HCT116 (cell line): ENCODE measurements around the gene BTG3.

ENCODE experiments used
- EZH2 ChIP-seq: fragments of 200-600 bp; sonication (generic); IDR thresholded peaks from 2 replicates; pipeline ENCODE4 v1.6.1; 2017; ENCODE audit warnings: antibody characterized with exemption, mixed run types
- POLR2AphosphoS5 ChIP-seq: IDR thresholded peaks from 2 replicates; pipeline ENCODE4 v1.6.1; 2011; ENCODE audit warnings: mild to moderate bottlenecking, low read depth, low read length, moderate library complexity
- YY1 ChIP-seq: IDR thresholded peaks from 2 replicates; pipeline ENCODE4 v1.6.1; 2011; ENCODE audit warnings: low read length, low read depth, moderate library complexity, mild to moderate bottlenecking; ENCODE audit not compliant: insufficient replicate concordance; ENCODE audit errors: extremely low read depth
- TF ChIP-seq, protein P1 (sequence below), 3 experiments: fragments of 200-600 bp in 1 of 3; sonication (generic) in 1 of 3; IDR thresholded peaks in 2 of 3; conservative IDR thresholded peaks in 1 of 3; 2 replicates each; pipeline ENCODE4 v1.5.1; 2012 to 2017; ENCODE audit warnings: low read depth in 2 of 3, low read length in 2 of 3, antibody characterized with exemption in 1 of 3, borderline replicate concordance in 1 of 3, control low read depth in 1 of 3, mild to moderate bottlenecking in 1 of 3, mixed read lengths in 1 of 3, mixed run types in 1 of 3, moderate library complexity in 1 of 3; ENCODE audit not compliant: insufficient read depth in 1 of 3

DNA sequence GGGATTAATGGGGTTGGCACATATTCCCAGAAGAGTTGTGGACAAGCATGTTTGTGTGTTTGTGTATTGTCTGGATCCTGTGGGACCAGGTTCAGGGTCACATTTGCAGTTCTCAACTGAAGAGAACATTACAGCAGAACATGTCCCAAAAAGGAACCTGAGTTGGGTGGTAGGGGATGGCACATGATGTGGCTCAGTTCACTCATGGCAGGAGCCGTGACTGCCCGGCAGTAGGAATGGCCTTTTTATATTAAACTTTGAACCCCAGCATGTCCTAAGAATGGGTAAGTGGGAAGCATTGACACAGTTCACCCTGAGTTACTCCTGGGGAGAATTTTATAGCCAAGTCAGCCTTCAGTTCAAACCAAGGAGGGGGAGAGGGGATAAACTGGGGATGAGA is 58.6 kb downstream of the BTG3 start:
- no peak for TF ChIP-seq YY1
- no peak for TF ChIP-seq EZH2
- TF ChIP-seq, protein P1, sequence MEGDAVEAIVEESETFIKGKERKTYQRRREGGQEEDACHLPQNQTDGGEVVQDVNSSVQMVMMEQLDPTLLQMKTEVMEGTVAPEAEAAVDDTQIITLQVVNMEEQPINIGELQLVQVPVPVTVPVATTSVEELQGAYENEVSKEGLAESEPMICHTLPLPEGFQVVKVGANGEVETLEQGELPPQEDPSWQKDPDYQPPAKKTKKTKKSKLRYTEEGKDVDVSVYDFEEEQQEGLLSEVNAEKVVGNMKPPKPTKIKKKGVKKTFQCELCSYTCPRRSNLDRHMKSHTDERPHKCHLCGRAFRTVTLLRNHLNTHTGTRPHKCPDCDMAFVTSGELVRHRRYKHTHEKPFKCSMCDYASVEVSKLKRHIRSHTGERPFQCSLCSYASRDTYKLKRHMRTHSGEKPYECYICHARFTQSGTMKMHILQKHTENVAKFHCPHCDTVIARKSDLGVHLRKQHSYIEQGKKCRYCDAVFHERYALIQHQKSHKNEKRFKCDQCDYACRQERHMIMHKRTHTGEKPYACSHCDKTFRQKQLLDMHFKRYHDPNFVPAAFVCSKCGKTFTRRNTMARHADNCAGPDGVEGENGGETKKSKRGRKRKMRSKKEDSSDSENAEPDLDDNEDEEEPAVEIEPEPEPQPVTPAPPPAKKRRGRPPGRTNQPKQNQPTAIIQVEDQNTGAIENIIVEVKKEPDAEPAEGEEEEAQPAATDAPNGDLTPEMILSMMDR (IDR thresholded peaks at IDR 0.05 in 2 of 3, conservative IDR thresholded peaks at IDR 0.05 in 1 of 3; ENCODE audit: borderline replicate concordance in 1 of 3, insufficient read depth in 1 of 3, low read depth in 2 of 3, low read length in 2 of 3), result no peak
- TF ChIP-seq POLR2AphosphoS5, result no peak
